HepG2 (cell line): ENCODE results near the gene TTC31. TPM values are rescaled to one million over a fixed set of nuclear protein-coding genes. Genes with fewer than 3 reads are reported as not detected.

Source experiments
- GZF1 ChIP-seq: sonication (generic); formaldehyde crosslinking; IDR thresholded peaks from 2 replicates; pipeline ENCODE4 v1.5.1; 2020; ENCODE audit warnings: mild to moderate bottlenecking, missing genetic modification reagents
- HNRNPLL ChIP-seq: fragments of 200-400 bp; formaldehyde crosslinking; IDR thresholded peaks from 2 replicates; pipeline ENCODE4 v1.6.1; 2017; ENCODE audit warnings: mild to moderate bottlenecking, low read depth, low read length; ENCODE audit not compliant: poor library complexity, severe bottlenecking
- IKZF1 ChIP-seq: fragments of 450-650 bp; IDR thresholded peaks from 2 replicates; pipeline ENCODE4 v1.7.1; 2016
- PHF21A ChIP-seq: sonication (generic); formaldehyde crosslinking; IDR thresholded peaks from 2 replicates; pipeline ENCODE4 v1.5.0; 2020; ENCODE audit warnings: mild to moderate bottlenecking, missing genetic modification reagents
- TBL1XR1 ChIP-seq: fragments of 150-350 bp; IDR thresholded peaks from 2 replicates; pipeline ENCODE4 v1.6.1; 2014; ENCODE audit warnings: borderline replicate concordance, low read length; ENCODE audit not compliant: partially characterized antibody
- TRAFD1 ChIP-seq: sonication (generic); formaldehyde crosslinking; IDR thresholded peaks from 2 replicates; pipeline ENCODE4 v1.5.1; 2020; ENCODE audit warnings: missing genetic modification reagents, mild to moderate bottlenecking, borderline replicate concordance
- ZBTB4 ChIP-seq: sonication (generic); formaldehyde crosslinking; IDR thresholded peaks from 2 replicates; pipeline ENCODE4 v1.4.0; 2020; ENCODE audit warnings: missing genetic modification reagents, mild to moderate bottlenecking, borderline replicate concordance
- ZNF879 ChIP-seq: sonication (generic); formaldehyde crosslinking; IDR thresholded peaks from 2 replicates; pipeline ENCODE4 v1.8.1; 2023; ENCODE audit warnings: missing genetic modification reagents
- polyA plus RNA-seq, 8 experiments: library from polyadenylated mRNA; depleted of rRNA in 3 of 8; stranded (reverse) in 7 of 8; unstranded in 1 of 8; fragments of >200 nt; fragmentation: Illumina TruSeq in 4 of 8; extraction: Trizol in 4 of 8; gene quantifications; 2 replicates each; pipeline versions ENCODE4 v1.2.1 to v1.2.3, GENCODE V29; 2011 to 2016; ENCODE audit warnings: low read depth in 4 of 8, missing spikeins in 1 of 8, mixed read lengths in 1 of 8; ENCODE audit not compliant: insufficient read depth in 1 of 8
- total RNA-seq, 5 experiments: library from RNA; depleted of rRNA; stranded (reverse); fragments of >200 nt; fragmentation: Illumina TruSeq; extraction: Trizol; gene quantifications; 2 replicates each; pipeline ENCODE4 v1.2.3, GENCODE V29; 2016; ENCODE audit warnings: low read depth in 1 of 5

The TTC31 gene
- total and polyA plus RNA-seq, 2 of the 13 experiments (the other 11 are each of a cell fraction or from before 2014, with no cell fraction given) = 28.3 to 39.5 TPM

- TF ChIP-seq PHF21A (CRISPR knock-in tag) (peak; percentile 37; the same call in 1 of the 2 replicates), GZF1 (peak; percentile 75; the same call in 1 of the 2 replicates), ZBTB4 (CRISPR knock-in tag) (peak; percentile 25; the same call in 1 of the 2 replicates), HNRNPLL (peak; percentile 37), IKZF1 (no peak), ZNF879 (no peak), TRAFD1 (no peak), TBL1XR1 (no peak)
These were observed 30.1 kb downstream of the TTC31 start (continued) for GRCh38 chr2:74512744-74513604.
